GM18951 (cell line): ENCODE data around the gene ZNF195.

ENCODE experiments used
- POLR2A ChIP-seq: IDR thresholded peaks from 4 replicates; pipeline ENCODE4 v1.6.1; 2011; ENCODE audit warnings: mild to moderate bottlenecking; ENCODE audit not compliant: insufficient read length, insufficient read depth; ENCODE audit errors: extremely low read depth
- in situ Hi-C: fragments of 300-500 bp; cut with MboI; formaldehyde crosslinking; loops from one replicate; pipeline ENCODE4 v1.12.0; 2022; ENCODE audit warnings: low sequenced_read_pairs, mixed read lengths, inconsistent platforms; ENCODE audit not compliant: unreplicated experiment

The ZNF195 gene

DNA sequence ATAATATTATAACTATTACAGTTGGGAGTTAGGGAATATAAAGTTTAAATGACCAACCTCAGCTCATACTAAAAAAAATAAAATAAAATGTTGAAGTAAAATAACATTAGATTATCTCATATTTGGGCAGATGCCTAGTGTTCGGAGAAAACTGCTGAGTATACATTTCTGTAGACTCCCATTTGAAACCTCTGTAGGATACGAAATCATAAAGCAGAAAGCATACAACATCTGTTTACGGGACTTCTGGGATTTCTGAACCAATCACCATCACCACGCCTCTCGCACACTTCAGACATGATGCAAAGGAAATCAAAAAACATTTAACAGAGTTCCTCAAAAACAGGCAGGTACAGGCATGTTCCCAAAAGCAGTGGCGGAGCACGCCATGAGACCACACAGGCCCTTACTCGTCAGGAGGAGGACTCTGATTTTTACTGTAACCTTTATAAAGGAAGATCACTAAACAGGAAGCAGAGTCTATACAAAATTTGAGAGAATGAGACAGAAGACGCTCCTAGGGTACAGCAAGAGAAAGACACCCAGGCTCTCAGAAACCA, 8.6 kb downstream of the ZNF195 start:
- in situ Hi-C loops = no loop called here
- TF ChIP-seq POLR2A = no peak

DNA sequence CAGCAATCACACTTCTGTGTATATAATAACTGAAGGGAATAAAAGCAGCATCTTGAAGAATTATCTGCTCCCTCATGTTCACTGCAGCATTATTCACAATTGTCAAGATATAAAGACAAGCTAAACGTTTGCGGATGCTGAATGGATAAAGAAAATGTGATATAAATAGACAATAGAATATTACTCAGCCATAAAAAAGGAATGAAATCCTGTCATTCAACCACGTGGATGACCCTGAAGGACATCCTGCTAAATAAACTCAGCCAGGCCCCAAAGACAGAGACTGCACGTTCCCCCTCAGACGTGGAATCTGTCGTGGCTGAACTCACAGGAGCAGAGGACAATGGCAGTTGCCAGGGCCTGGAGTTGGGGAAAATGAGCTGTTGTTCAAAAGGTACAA, 9.6 kb downstream of the ZNF195 start:
- TF ChIP-seq POLR2A = no peak
- in situ Hi-C loops = no loop called here

GRCh38 chr11:3368199-3368598, 10.7 kb downstream of the ZNF195 start:
- TF ChIP-seq POLR2A = no peak
- in situ Hi-C loops = no loop called here

DNA sequence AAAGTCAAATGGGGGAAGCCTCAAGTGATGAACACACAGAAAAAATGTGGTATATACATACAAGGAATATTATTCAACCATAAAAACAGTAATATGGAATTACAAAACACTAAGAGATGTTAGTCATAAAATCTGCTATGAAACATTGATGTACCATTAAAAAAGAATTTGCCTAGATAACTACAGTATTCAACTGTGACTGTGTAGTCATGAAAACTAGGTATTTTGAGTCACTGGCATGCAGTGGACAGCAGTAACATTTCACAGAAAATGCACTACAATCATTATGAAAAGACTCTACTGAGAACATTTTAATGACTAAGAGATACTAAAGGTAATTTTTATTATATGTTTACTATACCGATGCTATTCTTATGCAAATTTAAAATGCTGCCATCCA, 11.7 kb downstream of the ZNF195 start:
- no peak for TF ChIP-seq POLR2A
- in situ Hi-C loops = no loop called here

DNA sequence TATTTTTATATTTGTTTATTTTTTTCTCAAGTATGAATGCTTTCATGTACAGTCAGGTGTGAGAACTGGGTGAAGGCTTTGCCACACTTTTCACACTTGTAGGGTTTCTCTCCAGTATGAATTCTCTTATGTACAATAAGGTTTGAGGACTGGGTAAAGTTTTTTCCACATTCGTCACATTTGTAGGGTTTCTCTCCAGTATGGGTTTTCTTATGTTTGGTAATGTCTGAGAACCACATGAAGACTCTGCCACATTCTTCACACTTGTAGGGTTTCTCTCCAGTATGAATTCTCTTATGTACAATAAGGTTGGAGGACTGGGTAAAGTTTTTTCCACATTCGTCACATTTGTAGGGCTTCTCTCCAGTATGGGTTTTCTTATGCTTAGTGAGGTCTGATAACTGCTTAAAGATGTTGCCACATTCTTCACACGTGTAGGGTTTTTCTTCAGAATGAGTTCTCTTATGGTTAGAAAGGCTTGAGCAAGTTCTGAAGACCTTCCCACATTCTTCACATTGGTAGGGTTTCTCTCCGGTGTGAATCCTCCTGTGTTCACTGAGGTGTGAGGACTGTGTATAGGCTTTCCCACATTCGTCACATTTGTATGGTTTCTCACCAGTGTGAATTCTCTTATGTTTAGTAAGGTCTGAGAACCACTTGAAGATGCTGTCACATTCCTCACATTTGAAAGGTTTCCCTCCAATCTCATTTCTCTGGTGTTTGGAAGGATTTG, 19.7 kb downstream of the ZNF195 start:
- TF ChIP-seq POLR2A = no peak
- in situ Hi-C loops = no loop called here

DNA sequence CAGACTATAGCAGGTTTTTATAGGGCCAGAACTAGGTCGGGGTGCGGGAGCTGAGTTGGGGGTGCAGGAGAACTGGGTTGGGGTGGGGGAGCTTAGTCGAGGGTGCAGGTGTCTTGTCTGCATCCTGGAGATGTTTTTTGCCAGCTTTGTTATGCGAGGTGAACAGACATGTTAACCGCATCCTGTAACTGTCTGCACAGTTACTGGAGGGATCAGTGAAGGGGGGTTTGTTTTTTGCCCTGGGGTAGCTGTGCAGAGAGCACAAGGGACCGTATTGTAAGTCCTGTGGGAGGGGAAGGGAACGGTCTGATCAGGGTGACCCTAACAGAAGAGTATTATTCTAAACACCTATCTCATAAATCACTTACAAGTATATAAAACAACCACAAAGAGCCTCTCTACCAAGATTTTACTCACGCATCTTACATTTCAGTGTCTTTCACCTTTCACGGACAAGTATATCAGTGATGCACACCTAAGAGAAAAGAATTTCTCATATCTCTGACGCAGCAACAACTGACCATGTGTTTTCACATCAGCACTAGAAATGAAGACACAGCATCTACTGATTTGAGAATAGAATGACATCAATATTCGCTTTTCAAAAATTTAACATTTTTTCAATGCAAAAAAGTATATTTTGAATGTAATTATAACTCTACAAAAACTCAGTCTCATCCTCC, 20.8 kb downstream of the ZNF195 start:
- TF ChIP-seq POLR2A = no peak
- in situ Hi-C loops = no loop called here

- no peak for TF ChIP-seq POLR2A
- in situ Hi-C loops = no loop called here
These were observed 21.6 kb downstream of the ZNF195 start for GRCh38 chr11:3357302-3357701.

GRCh38 chr11:3356858-3357257, 22.1 kb downstream of the ZNF195 start:
- in situ Hi-C loops = no loop called here

DNA sequence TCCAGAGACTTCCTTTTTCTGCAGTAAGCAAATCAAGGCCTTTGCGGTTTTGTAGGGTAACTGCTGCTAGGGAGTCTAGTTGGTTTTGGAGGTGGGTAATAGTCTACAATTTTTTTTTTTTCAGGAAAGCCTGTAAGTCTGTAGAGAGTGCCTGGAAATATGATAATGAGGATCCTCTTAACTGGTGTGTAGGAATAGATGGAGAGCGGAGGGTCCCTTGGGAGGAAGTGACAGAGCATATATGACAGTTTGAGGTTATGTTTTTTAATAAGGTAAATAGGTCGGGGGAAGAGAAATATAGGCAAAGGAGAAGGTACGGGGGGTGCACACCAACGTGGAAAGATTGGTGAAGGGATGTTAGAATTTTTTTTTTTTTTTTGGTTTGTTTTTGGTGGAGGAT, 25.9 kb downstream of the ZNF195 start:
- in situ Hi-C loops = no loop called here
- TF ChIP-seq POLR2A = no peak

More at GRCh38 chr11:3356858-3357257, 22.1 kb downstream of the ZNF195 start:
- no peak for TF ChIP-seq POLR2A

DNA sequence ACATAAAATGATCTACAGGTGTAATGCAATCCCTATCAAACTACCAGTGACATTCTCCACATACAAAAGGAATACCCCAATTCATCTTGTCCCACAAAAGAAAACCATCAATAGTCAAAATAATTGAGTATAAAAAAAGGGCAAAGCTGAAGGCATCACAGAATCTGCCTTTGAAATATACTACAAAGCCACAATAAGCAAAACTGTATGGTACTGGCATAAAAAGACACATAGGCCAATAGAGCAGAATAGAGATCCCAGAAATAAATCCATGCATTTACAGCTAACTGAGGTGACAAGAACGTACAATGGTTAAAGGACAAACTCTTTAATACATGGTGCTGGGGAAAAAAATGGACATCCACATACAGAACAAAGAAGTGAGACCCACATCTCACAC, 31.8 kb downstream of the ZNF195 start:
- no peak for TF ChIP-seq POLR2A
- in situ Hi-C loops = loop anchor here (10.0 kb wide), 1 partner anchor 58 kb away; no protein-coding TSS in a partner anchor

GRCh38 chr11:3346587-3346986, 32.4 kb downstream of the ZNF195 start:
- no peak for TF ChIP-seq POLR2A
- in situ Hi-C loops = loop anchor here (10.0 kb wide), 1 partner anchor 58 kb away; no protein-coding TSS in a partner anchor

DNA sequence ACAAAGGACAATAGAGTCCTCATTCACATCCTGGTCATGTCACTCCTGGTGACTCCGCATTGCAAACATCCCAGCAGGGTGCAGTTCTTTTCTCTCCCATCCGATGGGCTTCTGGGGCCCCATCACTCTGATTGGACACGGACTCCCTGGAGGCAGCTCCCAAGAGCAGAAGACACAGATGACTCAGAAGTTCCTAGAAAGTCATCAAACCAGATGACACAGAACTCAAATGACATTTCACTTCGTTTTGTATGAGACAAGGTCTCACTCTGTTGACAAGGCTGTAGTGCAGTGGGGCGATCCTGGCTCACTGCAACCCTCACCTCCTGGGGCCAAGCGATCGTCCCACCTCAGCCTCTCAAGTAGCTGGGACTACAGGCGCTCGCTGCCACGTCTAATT, 33.2 kb downstream of the ZNF195 start:
- in situ Hi-C loops = loop anchor here (10.0 kb wide), 1 partner anchor 59 kb away; no protein-coding TSS in a partner anchor
- TF ChIP-seq POLR2A = no peak

DNA sequence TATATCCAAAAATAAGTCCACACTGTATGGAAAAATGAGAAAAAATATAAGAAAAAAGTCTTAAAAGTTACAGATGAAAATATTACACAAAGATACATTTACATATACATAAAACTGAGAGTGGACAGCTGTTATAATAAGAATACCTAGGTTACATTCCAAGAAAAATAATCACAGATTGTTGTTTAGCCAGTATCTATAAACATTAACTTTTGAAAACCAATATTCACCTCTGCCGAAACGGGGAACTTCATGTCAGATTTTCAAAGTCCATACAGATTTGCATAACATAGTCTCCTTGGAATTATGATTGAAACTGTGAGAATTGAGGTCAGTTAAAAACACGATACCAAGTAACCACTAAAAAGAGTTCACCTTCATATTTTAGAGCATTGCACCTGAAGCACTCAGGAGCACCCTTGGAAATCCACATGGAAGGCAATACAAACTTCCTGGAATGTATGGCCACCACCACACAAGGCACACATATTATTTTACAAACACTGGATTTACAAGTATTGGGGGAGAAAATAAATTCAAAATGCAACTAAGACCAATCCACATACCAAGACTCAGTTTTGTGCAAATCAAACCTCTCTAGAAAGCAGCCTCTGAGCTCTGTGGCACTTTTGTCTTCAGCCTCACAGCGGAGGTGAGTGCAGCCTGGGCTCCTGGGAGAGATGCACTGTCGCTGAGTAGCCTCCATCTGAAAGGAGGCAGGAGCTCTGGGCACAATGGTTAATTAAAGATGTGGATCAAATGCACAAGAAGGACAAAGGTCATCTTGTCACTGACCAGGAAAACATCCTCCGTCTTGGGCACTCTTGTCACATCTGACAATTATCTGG, 34.4 kb downstream of the ZNF195 start:
- in situ Hi-C loops = loop anchor here (10.0 kb wide), 1 partner anchor 60 kb away; no protein-coding TSS in a partner anchor
- no peak for TF ChIP-seq POLR2A
